T follicular helper cell (primary cell): ENCODE data around the gene MED27.

ENCODE experiments used
- DNase-seq: peaks from one replicate; pipeline ENCODE4 v3.0.0-alpha.2; 2020; ENCODE audit warnings: low read depth

MED27 gene

DNA sequence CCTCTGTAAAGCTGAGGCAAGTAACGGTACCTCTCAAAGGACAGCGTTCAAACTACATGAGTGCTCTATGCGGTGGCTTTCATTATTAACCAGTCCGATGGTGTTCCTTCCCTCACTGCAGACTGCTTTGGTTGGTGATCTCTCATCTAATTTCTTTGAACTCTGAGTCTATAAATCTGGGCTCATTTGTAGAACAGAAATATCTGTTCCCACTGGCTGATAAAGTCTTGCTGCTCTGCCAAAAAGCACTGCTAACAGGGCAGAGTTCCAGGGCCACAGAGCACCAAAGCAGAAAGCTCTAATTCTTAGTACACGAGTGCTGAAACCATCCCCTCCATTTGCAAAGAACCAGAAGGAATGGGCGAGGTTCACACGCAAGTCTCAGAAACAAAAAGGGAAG is 81.9 kb downstream of the MED27 start:
- DNase-seq: no peak

DNA sequence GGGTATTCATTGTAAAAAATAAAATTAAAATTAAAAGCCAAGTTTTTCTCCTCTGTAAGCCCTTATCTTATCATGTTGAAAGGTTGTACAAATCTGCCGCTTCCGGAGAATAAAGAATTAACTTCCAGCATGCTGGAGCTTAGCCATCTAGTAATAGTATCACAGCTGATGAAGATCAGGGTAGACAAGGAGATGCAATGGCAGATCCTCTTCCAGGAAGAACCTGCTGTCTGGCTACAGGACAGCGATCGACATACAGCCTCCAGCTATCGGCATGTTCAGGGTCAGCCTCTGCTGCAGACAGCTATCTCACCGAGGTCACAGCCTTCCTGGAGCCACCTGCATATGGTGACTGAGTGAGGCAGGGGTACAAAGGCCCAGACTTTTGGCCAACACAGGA is 82.6 kb downstream of the MED27 start:
- no peak for DNase-seq

DNA sequence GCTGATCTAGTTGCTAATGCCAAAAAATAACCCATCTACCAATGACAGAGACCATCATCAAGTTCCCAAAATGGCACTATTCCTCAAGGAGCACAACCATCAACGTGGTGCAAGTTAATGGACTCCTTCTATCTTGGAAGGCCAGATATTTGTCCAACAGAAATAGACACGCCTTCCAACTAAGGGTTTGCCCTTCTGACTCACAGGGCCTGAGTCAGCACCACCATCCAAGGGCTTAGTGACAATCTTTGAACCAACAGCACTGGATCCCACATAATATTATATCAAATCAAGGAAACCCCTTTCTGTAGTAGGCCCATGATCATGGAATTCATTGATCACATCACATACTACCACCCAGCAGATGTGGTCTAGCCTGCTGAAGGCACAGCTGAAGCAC is 84.3 kb downstream of the MED27 start:
- no peak for DNase-seq

DNA sequence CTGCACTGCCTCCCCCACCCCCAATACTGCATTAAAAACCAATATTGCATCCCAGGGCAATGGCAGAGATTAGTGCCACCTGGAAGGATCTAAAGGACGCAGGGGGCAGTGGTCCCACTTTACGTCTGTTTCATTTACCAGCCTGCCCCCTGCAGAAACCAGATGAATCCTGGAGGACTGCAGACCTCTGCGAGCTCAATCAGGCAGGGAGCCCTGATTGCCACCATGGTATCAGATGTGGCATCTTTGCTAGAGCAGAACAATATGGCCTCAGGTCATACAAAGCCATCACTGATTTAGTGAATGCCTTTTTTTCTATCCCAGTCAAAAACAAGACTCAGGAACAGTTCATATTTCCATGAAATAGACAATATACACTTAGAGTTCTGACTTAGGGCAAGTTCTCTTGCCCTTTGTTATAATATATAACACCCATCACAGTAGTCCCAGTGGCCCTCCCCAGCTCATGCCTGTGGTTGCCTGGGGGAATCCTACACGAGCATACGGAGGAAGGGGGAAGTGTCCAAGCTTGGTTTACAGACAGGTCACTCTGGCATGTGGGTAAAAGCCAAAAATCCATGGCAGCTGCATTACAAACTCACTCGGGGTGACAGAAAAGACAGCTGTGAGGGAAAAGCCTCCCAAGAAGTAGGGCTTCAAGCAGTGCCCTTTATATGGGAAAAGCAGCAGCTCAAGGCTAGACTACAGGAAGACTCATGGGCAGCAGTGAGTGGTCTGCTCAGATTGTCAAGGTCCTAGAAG is 85.1 kb downstream of the MED27 start:
- DNase-seq: no peak

DNA sequence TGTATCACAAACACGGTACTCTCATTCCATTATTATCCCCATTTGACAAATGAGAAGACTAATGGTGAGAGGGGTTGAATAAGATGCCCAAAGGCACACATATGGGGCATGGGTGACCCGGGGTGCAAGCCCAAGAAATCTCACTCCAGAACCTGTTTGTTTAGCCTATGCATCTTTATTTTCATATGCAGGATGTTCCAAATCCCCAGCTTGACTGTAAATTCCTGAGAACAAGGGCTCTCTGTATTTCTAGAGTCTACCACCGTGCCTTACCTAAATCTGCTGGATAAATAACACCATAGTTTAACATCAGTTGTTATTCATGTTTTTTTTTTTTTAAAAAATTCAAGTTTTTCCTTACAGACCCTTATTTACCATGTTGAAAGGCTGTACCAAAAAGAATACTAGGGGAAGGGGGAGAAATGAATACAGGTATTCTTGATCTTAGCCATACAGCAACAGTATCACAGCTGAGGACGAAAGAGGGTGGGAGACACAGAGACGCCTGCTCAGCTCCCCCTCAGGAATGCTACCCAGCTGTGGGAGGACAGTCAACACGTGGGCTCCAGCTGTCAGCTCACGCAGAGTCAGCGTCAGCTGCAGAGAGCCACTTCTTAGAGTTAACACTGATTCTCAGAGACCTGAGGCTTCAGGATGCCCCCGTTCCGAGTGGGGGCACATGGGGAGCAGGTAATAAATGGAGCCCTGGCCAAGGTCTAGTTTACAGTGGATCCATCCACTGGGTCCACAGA is 86.6 kb downstream of the MED27 start:
- no peak for DNase-seq

DNA sequence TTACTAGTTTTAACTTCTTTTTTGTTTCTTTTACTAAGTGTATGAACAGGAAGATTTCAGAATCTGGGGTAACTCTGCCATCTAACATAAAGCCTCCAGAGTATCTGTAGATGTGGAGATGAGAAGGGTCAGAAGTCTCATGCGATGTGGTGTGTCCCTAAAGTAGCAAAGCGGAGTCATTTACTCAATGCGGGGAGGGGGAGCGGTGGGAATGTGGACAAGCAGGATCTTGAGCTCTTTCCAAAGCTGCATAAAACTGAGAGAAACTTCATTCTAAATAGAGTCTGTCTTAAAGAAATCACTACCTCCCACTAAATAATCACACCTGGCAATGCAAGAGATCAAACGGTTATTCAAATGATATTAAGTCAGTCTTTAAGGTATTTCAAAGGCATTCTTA is 92.4 kb downstream of the MED27 start:
- DNase-seq: no peak

DNA sequence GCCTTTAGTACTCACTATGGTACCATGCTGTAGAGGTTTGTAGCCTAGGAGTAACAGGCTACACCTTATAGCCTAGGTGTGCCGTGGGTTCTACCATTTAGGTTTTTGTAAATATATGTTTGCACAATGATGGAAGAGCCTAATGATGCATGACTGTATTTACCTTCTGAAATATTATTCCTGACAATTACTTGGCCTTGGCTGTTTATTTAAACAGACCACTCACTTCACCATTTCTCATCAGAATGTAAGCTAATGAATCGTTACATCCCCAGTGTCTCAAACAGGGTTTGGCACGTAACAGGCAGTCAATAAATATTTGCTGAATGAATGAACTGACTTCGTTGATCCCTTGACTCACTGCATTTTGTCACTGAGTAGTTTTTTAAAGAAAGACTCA is 93.1 kb downstream of the MED27 start:
- no peak for DNase-seq

DNA sequence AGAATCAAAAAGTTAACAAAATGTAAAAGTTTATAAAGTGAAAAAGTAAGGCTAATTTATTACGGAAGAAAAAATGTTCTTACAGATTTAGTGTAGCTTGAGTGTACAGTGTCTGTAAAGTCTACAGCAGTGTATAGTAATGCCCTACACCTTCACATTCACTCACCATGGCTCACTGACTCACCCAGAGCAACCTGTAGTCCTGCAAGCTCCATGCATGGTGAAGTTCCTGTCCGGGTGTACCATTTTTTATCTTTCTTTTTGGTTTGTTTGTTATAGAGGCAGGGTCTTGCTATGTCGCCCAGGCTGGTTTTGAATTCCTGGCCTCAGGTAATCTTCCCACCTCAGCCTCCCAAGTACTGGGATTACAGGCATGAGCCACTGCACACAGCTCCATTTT is 93.6 kb downstream of the MED27 start:
- DNase-seq: no peak

DNA sequence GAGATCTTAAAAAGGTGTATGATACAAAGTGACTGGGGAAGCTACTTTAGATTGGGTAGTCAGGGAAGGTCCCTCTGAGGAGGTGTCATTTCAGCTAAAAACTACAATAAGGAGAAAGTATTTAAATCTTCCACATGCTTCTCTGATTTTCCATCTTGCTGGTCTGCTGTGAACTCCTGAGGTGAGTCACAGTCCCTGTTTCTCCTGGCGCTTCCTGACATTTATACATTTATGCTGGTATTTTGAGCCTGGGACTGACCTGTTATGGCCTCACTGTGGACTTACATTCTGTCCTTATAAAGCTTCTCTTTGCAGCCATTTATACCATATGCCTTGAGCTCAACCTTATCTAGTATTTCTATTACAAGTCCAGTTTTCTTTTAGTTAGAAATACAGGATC is 95.1 kb downstream of the MED27 start:
- no peak for DNase-seq

DNA sequence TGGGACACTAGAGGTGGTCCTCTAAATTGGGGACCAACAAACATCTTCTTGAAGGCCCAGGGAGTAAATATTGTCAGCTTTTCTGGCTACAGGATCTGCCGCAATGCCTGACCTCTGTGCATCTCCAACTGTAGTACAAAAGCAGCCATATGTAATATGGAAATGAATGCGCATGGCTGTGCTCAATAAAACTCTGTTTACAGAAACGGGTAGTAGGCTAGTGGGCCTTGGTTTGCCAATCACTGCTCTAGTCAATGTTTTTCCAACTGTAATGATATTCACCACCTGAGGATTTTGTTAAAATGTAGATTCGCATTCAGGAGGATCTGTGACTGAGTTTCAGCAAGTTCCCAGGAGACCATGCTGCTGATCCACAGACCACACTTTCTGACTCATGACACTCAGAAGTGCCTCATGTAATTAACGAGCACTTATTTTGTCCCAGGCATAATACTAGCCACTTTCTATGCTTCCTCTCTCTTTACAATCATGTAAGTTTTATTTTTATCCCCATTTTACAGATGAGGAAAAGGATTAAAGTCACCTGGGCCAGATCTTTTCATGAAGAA is 96.9 kb downstream of the MED27 start:
- DNase-seq: no peak

DNA sequence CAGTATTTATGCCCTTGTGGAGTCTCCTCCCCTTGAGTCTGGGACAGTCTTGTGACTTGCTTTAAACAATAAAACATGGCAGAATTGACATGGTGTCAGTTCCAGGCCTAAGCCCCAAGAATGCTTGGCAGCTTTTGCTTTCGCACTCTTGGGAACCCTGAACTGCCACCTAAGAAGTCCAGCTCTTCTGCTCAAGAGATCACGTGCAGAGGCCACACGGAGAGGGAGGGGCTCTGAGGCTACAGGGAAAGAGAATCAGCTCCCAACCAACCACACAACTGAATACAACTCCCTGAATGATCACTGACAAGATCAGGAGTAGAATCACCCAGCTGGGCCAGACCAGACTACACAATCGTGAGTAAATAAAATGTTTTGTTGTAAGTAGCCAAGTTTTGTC is 97.6 kb downstream of the MED27 start:
- DNase-seq: no peak

DNA sequence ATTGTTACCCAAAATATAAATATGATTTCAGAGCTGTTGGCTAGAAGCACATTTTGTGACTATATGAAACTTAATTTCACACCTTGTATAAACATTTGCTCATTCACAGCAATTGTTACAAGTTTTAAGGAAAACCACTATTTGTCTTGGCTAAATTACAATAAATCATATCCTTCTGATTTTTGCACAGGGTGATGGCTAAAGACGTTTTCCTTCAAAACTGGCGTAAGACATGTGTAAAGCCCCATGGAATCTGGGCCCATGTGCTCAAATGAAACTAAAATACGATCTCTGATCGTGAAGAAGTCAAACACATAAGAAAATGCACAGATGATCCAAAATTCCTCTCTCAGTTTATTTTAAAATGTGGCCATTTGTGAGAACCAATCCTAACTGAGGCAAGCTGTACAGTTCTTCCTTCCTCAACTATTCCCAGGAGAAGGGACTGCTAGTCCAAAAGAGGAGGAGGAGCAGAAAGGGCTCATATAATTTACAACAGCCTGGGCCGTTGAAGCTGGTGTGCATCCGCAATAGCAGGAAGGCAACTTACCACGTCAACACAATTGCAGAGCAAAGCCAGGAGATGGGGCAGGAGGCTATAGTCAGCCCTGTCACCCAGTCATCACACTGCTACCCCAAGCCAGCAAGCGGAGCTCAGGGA is 98.4 kb downstream of the MED27 start:
- no peak for DNase-seq

DNA sequence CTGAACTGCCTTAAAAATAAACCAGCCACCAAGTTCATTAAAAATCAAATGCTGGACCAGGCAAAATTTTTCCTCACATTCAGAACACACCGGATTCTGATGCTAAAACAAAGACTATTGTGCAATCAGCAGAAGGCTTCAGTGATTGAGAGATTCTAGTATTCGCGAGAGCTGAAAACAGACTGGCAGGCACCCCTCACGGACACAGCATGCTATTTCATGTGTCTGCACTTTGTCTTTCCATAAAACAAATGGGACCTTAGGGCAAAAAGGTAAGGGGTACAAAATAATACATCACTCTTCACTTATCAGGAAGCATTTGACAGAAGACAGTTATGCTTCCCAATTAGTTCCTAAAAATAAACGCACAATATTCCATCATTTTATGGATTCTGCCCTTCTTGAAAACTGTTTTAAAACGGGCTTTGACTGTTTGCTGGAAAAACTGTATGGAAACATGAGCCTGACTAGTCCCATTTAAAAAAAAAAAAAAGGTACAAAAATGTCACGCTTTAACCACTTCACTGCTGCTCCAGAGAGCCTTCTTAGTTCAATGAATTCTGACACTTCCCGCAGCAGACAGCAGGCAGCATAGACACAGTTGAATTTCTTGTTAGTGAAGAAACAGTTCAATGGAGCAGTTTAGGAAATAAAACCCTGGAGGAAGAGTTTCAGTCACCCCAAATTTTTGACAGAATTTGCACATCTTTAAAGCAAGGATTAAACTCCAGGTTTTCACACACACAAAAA is 99.2 kb downstream of the MED27 start:
- no peak for DNase-seq

DNA sequence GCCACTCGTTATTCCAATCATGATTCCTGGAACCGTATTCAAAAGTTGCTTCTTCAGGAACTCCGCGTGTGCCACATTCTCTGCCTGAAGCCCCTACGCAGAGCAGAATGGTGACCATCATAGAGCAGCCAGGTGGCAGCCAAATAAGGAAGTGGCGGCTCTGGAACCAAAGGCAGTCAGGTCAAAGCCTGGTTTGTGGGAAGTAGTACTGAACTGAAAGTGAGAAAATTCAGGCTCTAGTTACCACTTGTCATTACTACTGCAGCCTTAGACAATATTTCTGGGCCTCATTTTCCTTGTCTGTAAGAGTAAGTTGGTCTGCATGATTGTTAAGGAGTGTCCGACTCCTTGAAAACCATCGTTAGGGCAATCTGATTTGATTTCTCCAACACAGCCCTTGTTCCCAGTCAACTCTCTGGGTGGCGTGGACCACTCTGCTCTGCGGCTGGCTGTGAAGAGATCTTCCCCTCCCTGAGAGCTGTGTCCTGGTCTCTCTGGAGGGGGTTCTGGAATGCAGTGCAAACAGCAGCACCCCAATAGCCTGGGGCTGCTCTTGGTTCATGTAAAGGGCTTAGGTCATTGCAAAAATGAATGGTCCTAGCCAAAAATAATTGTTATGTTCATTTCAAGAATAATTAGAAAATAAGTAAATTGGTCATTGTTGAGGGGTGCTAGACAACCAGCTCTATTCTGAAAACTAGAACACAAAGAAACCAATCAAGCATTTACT is 102.4 kb downstream of the MED27 start:
- DNase-seq: no peak

DNA sequence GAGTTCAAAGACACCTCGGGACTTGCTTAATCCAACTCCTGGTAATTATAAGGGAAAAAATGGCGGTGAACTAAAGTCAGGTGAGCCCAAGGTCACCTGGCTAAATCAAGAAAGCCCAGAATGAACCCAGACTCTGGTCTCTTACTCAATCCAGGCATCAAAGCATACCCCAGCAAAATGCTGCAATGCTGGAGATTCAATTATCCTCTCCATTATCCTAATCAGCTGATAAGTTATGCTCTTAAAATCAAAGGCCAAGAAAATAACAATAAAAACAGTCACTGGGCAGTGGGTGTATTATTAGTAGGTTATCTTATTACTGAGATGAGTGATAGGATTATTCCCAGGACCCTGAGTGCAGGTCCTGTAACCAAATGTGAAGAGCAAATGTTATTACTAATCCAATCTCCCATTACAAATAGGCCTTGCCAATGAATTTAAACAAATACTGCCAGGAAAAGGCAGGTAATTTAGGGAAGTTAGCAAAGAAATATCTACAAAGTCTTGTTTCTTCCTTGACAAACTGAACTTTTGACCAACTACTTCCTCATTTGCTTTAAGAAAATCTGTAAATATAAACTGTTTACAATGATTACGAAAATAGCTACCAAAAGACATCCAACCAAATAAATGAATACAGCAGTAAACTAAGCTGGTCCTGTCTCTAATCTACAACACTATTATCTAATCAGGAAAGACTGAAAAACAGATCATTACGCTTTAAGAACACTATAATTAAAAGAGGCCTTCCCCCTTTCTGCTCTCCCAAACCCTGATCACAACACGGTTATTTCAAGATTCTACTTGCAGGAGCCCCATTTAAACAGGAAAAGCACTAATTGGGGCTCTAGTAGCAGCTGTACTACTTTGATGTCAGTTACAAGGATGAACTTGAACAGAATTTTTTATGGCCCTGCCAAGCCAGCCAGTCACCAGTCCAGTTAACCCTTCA is 103.2 kb downstream of the MED27 start:
- DNase-seq: no peak

DNA sequence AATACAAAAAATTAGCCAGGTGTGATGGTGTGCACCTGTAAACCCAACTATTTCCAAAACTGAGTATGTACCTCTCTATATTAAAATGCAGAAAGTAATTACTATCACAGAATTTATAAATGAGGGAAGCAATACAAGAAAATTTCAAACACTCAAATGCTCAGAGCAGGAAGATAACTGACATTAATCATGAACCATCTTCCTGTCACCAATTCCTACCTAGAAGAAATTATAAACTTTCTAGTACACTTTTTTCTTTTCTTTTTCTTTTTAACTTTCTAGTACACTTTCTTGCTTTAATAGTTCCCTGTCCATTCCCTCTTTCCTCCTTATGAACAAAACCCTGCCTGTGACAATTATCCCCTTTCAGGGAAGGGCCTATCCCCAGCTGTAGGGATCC is 106.8 kb downstream of the MED27 start:
- no peak for DNase-seq

DNA sequence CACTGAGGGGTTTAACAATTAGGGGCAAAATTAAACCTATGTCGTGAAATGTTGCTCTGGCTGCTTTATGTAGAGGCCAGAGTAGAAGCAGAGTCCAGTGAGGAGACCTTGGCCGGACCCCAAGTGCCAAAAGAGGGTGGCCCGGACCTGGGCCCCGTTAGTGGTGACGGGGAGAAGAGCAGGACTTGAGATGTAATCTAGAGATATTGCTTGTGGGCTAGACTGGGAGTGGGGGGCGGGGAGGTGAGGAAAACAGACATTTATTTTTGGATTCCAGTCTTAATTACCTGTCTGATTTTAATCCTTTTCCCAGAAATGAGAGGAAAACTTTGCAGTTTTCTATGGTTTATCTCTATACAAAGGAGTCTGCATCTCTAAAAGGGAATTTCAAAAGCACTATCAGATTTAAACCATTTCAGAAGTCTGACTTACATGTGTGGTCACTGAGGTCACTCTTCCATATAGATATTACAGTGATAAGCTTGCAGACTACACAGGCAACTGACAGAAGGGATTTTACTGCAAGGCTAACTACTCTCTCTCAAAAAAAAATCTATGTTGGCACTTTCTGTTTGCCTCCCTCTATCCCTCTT is 108.1 kb downstream of the MED27 start:
- DNase-seq: no peak

DNA sequence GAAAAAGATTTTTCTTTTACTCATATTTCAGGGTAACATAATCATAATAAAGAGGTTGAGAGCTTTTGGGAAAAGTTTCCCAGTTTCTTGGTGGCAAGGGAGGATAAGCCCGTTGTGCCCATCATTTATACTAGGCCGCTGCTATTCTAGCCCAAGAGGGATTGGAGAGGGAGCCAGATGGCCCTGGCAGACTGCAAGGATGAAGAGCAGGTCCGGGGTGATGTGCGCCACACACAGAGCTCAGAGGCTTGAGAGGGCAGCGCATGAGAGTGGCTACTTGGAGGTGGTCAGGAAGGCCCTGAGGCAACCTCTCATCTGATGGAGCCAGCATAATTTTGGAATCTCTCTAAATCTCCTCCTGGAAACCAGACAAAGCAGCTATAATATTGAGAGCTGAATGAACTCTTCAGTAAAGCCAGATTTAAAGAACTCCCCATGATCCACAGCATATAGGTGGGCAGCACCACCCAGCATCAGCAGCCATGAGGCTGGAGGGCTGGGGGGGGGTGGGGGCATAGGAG is 110.1 kb downstream of the MED27 start:
- DNase-seq: no peak

DNA sequence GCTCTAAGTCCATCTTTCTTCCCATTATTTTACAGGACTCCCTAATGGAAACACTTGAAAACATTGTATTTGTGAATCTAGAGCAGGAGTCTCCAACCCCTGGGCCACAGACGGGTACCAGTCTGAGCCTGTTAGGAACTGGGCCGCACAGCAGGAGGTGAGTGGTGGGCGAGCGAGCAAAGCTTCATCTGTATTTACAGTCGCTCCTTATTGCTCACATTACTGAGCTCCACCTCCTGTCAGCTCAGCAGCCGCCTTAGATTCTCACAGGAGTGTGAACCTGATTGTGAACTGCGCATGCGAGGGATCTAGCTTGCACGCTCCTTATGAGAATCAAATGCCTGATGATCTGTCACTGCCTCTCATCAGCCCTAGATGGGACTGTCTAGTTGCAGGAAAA is 111.0 kb downstream of the MED27 start:
- DNase-seq: no peak

DNA sequence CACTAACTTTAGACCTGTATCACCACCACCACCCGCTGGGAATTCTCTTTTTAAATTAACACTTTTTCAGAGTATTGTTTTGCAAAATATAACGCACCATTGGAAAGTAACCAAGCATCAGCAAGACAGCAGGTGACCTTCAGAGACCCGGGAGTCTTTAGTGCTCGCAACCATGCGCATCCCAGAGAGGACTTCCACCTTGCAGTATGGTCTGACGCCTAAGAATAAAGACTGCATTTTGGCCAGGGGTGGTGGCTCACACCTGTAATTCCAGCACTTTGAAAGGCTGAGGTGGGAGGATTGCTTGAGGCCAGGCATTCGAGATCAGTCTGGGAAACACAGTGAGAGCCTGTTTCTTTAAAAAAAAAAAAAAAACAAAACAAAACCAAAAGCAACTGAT is 113.8 kb downstream of the MED27 start:
- DNase-seq: no peak
